RWPE1 (cell line): Measurements from ENCODE around the gene SORT1.
"Not testable (repeated sequence)": the region's sequence is repeated elsewhere in the genome, so short reads cannot be mapped to it uniquely, and the experiment has no call there.

Source experiments
- CTCF ChIA-PET: fragments of 350-600 bp; sonication (Branson Sonifier 250); formaldehyde crosslinking; extraction: SDS; loops from one replicate; lab custom pipeline; 2021; lab: Yijun Ruan, JAX
- POLR2A ChIA-PET: fragments of 400-600 bp; formaldehyde crosslinking; extraction: SDS; loops from one replicate; lab custom pipeline; 2020; ENCODE audit warnings: antibody characterized with exemption; ENCODE audit not compliant: low non-redundant PET; lab: Yijun Ruan, JAX
- DNase-seq: peaks from one replicate; pipeline ENCODE4 v3.0.0; 2012; ENCODE audit warnings: low spot score
- H3K27ac ChIP-seq: fragments of 450-650 bp; 2 replicates; pipeline ENCODE4 v1.5.1; 2017
- TF ChIP-seq, protein P1 (sequence below): fragments of 450-650 bp; conservative IDR thresholded peaks from 2 replicates; pipeline ENCODE4 v1.5.1; 2017; ENCODE audit warnings: low read depth, mild to moderate bottlenecking

The SORT1 gene

GRCh38 chr1:109307274-109308021 is 90.3 kb downstream of the SORT1 start:
- TF ChIP-seq, protein P1, sequence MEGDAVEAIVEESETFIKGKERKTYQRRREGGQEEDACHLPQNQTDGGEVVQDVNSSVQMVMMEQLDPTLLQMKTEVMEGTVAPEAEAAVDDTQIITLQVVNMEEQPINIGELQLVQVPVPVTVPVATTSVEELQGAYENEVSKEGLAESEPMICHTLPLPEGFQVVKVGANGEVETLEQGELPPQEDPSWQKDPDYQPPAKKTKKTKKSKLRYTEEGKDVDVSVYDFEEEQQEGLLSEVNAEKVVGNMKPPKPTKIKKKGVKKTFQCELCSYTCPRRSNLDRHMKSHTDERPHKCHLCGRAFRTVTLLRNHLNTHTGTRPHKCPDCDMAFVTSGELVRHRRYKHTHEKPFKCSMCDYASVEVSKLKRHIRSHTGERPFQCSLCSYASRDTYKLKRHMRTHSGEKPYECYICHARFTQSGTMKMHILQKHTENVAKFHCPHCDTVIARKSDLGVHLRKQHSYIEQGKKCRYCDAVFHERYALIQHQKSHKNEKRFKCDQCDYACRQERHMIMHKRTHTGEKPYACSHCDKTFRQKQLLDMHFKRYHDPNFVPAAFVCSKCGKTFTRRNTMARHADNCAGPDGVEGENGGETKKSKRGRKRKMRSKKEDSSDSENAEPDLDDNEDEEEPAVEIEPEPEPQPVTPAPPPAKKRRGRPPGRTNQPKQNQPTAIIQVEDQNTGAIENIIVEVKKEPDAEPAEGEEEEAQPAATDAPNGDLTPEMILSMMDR: no peak
- POLR2A ChIA-PET: interaction anchor here (0.5 kb wide), 1 partner anchor 38 kb away, joined by 3 read pairs; no protein-coding TSS in a partner anchor
- no peak for DNase-seq
- no peak overlapping the region for H3K27ac ChIP-seq
- CTCF ChIA-PET: interaction anchor here (1.3 kb wide), 1 partner anchor 10 kb away, joined by 5 read pairs; no protein-coding TSS in a partner anchor

- ChIA-PET CTCF (no interaction called here), POLR2A (no interaction called here)
- no peak for DNase-seq
- no peak within 1 kb of the TSS for H3K27ac ChIP-seq
- TF ChIP-seq, protein P1: no peak
These were observed 90.9 kb downstream of the SORT1 start, which contains the start of gene MYBPHL for GRCh38 chr1:109306832-109307273. MYBPHL (minus strand) TSS chr1:109307011; CDS start chr1:109306991, 20 bp downstream.

- DNase-seq, POLR2A ChIA-PET, H3K27ac ChIP-seq: not testable (repeated sequence)
- CTCF ChIA-PET: interaction anchor here (0.5 kb wide), 1 partner anchor 165 kb away, joined by 4 read pairs; no protein-coding TSS in a partner anchor
These were observed 91.7 kb downstream of the SORT1 start for GRCh38 chr1:109305991-109306390.

- CTCF ChIA-PET: interaction anchor here (1.0 kb wide), 1 partner anchor 57 kb away, joined by 3 read pairs; no protein-coding TSS in a partner anchor
These were observed 93.3 kb downstream of the SORT1 start for GRCh38 chr1:109304226-109304920.

GRCh38 chr1:109301874-109302273 is 95.8 kb downstream of the SORT1 start:
- TF ChIP-seq, protein P1: no peak
- no peak for DNase-seq
- no peak overlapping the region for H3K27ac ChIP-seq
- ChIA-PET POLR2A (no interaction called here), CTCF (no interaction called here)

More at GRCh38 chr1:109304226-109304920, 93.3 kb downstream of the SORT1 start:
- POLR2A ChIA-PET: no interaction called here
- DNase-seq: no peak
- TF ChIP-seq, protein P1: no peak
- no peak overlapping the region for H3K27ac ChIP-seq

DNA sequence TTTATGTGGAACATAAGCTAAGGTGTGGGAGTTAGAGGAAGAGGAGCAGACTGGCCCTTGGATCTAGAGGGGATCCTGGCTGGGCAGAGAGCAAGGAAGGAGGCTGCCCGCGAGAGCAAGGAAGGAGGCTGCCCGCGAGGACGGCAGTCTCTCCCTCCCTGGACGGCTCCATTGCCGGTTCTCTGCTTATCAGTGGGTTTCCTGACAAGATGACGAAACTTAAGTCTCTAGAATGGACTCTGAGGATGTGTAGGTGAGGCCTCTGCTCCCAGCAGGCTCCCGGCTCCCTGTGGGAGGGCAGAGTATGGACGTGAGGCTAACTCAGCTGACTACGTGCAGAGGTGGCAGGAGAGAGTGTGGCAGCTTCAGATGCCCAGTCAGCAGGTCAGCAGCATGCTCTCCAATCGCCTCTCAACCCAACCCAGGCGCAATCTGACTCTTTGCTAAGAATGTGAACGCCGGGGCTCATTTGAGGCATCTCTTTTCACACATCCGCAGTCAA is 97.0 kb downstream of the SORT1 start:
- TF ChIP-seq, protein P1: no peak
- H3K27ac ChIP-seq: no peak overlapping the region
- no peak for DNase-seq
- ChIA-PET POLR2A (no interaction called here), CTCF (no interaction called here)
